Mucosa of stomach (tissue), 1 donor: ENCODE data around the gene USP19.

Experiments used
- H3K27me3 ChIP-seq: one replicate; pipeline ENCODE4 v1.7.0; 2013; ENCODE audit warnings: mild to moderate bottlenecking, low read length; ENCODE audit not compliant: control insufficient read depth, insufficient read depth
- H3K36me3 ChIP-seq: one replicate; pipeline ENCODE4 v1.7.0; 2013; ENCODE audit warnings: low read length; ENCODE audit not compliant: control insufficient read depth, insufficient read depth
- H3K4me1 ChIP-seq: one replicate; pipeline ENCODE4 v1.7.0; 2013; ENCODE audit warnings: mild to moderate bottlenecking, low read length; ENCODE audit not compliant: control insufficient read depth, insufficient read depth
- H3K4me3 ChIP-seq: one replicate; pipeline ENCODE4 v1.7.0; 2013; ENCODE audit warnings: low read length
- H3K9ac ChIP-seq: one replicate; pipeline ENCODE4 v1.7.0; 2013; ENCODE audit warnings: mild to moderate bottlenecking, low read length, moderate library complexity
- H3K9me3 ChIP-seq: one replicate; pipeline ENCODE4 v1.7.0; 2013; ENCODE audit warnings: mild to moderate bottlenecking, low read length, moderate library complexity; ENCODE audit not compliant: control insufficient read depth
- donor health status: Pancreatic carcinoma.

The USP19 gene

GRCh38 chr3:49112262-49112661 lies 8.4 kb downstream of the USP19 start:
- peaks cover 61% of the 10 kb centered on the region for H3K36me3 ChIP-seq
- no peak overlapping the region for H3K4me3 ChIP-seq
- H3K9ac ChIP-seq = no peak overlapping the region
- H3K4me1 ChIP-seq = no peaks in the 10 kb centered on the region
- H3K27me3 ChIP-seq = no peaks in the 10 kb centered on the region
- H3K9me3 ChIP-seq = no peaks in the 10 kb centered on the region

GRCh38 chr3:49111347-49111746 lies 9.3 kb downstream of the USP19 start:
- H3K27me3 ChIP-seq = no peaks in the 10 kb centered on the region
- no peak overlapping the region for H3K9ac ChIP-seq
- no peaks in the 10 kb centered on the region for H3K9me3 ChIP-seq
- H3K36me3 ChIP-seq = peaks cover 51% of the 10 kb centered on the region
- H3K4me1 ChIP-seq = no peaks in the 10 kb centered on the region
- H3K4me3 ChIP-seq = no peak overlapping the region

GRCh38 chr3:49110780-49111179 lies 9.8 kb downstream of the USP19 start:
- H3K4me1 ChIP-seq = no peaks in the 10 kb centered on the region
- peaks cover 48% of the 10 kb centered on the region for H3K36me3 ChIP-seq
- H3K9me3 ChIP-seq = no peaks in the 10 kb centered on the region
- no peaks in the 10 kb centered on the region for H3K27me3 ChIP-seq
- H3K9ac ChIP-seq = no peak overlapping the region
- no peak overlapping the region for H3K4me3 ChIP-seq

- no peaks in the 10 kb centered on the region for H3K9me3 ChIP-seq
- H3K9ac ChIP-seq = peak overlapping the region; percentile 4
- H3K4me1 ChIP-seq = peaks cover 12% of the 10 kb centered on the region
- H3K36me3 ChIP-seq = peaks cover 32% of the 10 kb centered on the region
- no peaks in the 10 kb centered on the region for H3K27me3 ChIP-seq
- no peak overlapping the region for H3K4me3 ChIP-seq
Observed at GRCh38 chr3:49108346-49108745, 12.3 kb downstream of the USP19 start.

- H3K4me1 ChIP-seq = peaks cover 14% of the 10 kb centered on the region
Observed at GRCh38 chr3:49104427-49105291, 16.0 kb downstream of the USP19 start, which contains the start of gene QARS1. TSS of gene QARS1 (minus strand) at chr3:49104757. CDS start at chr3:49104733, 24 bp downstream.

GRCh38 chr3:49104052-49104426 lies 16.6 kb downstream of the USP19 start:
- Histone ChIP-seq H3K4me3 (peak overlapping the region; percentile 73), H3K27me3 (no peaks in the 10 kb centered on the region), H3K4me1 (peaks cover 14% of the 10 kb centered on the region), H3K9me3 (no peaks in the 10 kb centered on the region), H3K9ac (peak overlapping the region; percentile 81), H3K36me3 (peaks cover 24% of the 10 kb centered on the region)

More at GRCh38 chr3:49104427-49105291, 16.0 kb downstream of the USP19 start, which contains the start of gene QARS1:
- Histone ChIP-seq H3K4me3 (peak within 1 kb of the TSS; percentile 73), H3K9me3 (no peaks in the 10 kb centered on the region), H3K27me3 (no peaks in the 10 kb centered on the region), H3K9ac (peak within 1 kb of the TSS; percentile 81), H3K36me3 (peaks cover 26% of the 10 kb centered on the region)

- H3K9me3 ChIP-seq = no peaks in the 10 kb centered on the region
- peaks cover 13% of the 10 kb centered on the region for H3K4me1 ChIP-seq
- no peak overlapping the region for H3K4me3 ChIP-seq
- peaks cover 30% of the 10 kb centered on the region for H3K36me3 ChIP-seq
- no peaks in the 10 kb centered on the region for H3K27me3 ChIP-seq
- H3K9ac ChIP-seq = no peak overlapping the region
Observed at GRCh38 chr3:49100046-49100615, 20.5 kb downstream of the USP19 start.

- H3K9ac ChIP-seq = no peak overlapping the region
Observed at GRCh38 chr3:49098910-49099630, 21.6 kb downstream of the USP19 start.

GRCh38 chr3:49098429-49098828 lies 22.2 kb downstream of the USP19 start:
- H3K9ac ChIP-seq = no peak overlapping the region
- peaks cover 10% of the 10 kb centered on the region for H3K4me1 ChIP-seq
- H3K9me3 ChIP-seq = no peaks in the 10 kb centered on the region
- H3K36me3 ChIP-seq = peaks cover 30% of the 10 kb centered on the region
- H3K27me3 ChIP-seq = no peaks in the 10 kb centered on the region
- H3K4me3 ChIP-seq = no peak overlapping the region

More at GRCh38 chr3:49098910-49099630, 21.6 kb downstream of the USP19 start:
- Histone ChIP-seq H3K9me3 (no peaks in the 10 kb centered on the region), H3K27me3 (no peaks in the 10 kb centered on the region), H3K4me3 (no peak overlapping the region), H3K4me1 (peaks cover 17% of the 10 kb centered on the region), H3K36me3 (peaks cover 30% of the 10 kb centered on the region)

GRCh38 chr3:49093853-49094767 lies 26.5 kb downstream of the USP19 start, which contains the start of gene QRICH1:
TSS of gene QRICH1 (minus strand) at chr3:49094071. CDS start at chr3:49077017, 17,054 bp downstream.
- peaks cover 7% of the 10 kb centered on the region for H3K4me1 ChIP-seq
- H3K9ac ChIP-seq = peak within 1 kb of the TSS; percentile 87
- H3K9me3 ChIP-seq = no peaks in the 10 kb centered on the region
- H3K27me3 ChIP-seq = no peaks in the 10 kb centered on the region
- H3K4me3 ChIP-seq = peak within 1 kb of the TSS; percentile 77
- H3K36me3 ChIP-seq = peaks cover 7% of the 10 kb centered on the region
